ENCODE measurements around the gene DYNC2I2.

DNA sequence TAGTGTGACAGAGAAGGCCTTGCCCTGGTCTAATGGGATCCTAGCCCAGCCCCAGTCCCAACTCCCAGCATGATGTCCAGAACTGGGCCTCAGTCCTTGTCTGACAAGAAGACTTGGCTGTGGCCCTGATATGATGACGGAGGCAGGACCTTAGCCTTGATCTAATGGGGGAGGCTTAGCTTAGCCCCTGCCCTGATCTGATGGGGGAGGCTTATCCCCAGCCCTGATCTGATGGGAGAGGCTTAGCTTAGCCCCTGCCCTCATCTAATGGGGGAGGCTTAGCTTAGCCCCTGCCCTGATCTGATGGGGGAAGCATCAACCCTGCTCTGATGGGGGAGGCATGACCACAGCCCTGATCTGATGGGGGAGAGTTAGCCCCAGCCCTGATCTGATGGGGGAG is 49.4 kb upstream of the DYNC2I2 start:
- TF ChIP-seq, protein P1, sequence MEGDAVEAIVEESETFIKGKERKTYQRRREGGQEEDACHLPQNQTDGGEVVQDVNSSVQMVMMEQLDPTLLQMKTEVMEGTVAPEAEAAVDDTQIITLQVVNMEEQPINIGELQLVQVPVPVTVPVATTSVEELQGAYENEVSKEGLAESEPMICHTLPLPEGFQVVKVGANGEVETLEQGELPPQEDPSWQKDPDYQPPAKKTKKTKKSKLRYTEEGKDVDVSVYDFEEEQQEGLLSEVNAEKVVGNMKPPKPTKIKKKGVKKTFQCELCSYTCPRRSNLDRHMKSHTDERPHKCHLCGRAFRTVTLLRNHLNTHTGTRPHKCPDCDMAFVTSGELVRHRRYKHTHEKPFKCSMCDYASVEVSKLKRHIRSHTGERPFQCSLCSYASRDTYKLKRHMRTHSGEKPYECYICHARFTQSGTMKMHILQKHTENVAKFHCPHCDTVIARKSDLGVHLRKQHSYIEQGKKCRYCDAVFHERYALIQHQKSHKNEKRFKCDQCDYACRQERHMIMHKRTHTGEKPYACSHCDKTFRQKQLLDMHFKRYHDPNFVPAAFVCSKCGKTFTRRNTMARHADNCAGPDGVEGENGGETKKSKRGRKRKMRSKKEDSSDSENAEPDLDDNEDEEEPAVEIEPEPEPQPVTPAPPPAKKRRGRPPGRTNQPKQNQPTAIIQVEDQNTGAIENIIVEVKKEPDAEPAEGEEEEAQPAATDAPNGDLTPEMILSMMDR (conservative IDR thresholded peaks at IDR 0.05): no peak
- no peak for TF ChIP-seq EZH2 (IDR thresholded peaks at IDR 0.05; ENCODE audit: low read depth)
